Epithelial cell of proximal tubule (primary cell): ENCODE results near the gene MLPH. TPM values are rescaled to one million over a fixed set of nuclear protein-coding genes. Genes with fewer than 3 reads are reported as not detected.

Experiments used
- DNase-seq: peaks from one replicate; pipeline ENCODE4 v3.0.0-alpha.2; 2011; ENCODE audit warnings: low read depth
- H3K4me3 ChIP-seq: 2 replicates; pipeline ENCODE4 v1.5.1; 2011; ENCODE audit warnings: low read depth, mild to moderate bottlenecking, low read length
- total RNA-seq: library from RNA; depleted of rRNA; stranded (reverse); fragments of >200 nt; gene quantifications from 2 replicates; pipeline ENCODE4 v1.2.3, GENCODE V29; 2015
- TF ChIP-seq, protein P1 (sequence below): conservative IDR thresholded peaks from 2 replicates; pipeline ENCODE4 v1.5.1; 2012; ENCODE audit warnings: low read depth, mild to moderate bottlenecking, low read length

MLPH gene
- total RNA-seq, 1 donor from 2014 or later: 36.0 TPM

DNA sequence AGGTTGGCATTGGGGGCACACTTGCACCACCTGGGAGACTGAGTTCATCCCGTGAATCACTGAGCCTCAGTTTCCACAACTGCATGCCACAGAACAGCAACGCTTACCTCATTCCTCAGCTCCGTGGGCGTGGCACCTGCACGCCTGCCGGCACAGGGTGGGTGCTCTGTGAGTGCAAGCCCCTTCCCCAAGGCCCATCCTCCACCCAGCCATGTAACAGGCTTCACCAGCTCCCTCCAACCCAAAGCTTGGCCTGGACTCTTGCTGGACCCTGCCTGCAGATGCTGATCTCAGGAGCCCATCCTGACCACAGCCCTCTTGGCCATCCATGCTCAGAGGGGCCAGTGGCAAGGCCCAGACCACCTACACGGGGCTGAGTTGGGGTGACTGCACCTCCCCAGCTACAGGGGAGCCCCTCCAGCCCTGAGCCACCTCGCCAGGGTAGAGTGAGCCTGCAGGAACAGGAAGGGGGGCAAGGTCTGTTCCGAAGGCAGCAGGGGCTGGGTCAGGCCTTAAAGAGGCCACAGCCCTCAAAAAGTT lies 81.1 kb downstream of the MLPH start:
- no peak overlapping the region for H3K4me3 ChIP-seq
- TF ChIP-seq, protein P1, sequence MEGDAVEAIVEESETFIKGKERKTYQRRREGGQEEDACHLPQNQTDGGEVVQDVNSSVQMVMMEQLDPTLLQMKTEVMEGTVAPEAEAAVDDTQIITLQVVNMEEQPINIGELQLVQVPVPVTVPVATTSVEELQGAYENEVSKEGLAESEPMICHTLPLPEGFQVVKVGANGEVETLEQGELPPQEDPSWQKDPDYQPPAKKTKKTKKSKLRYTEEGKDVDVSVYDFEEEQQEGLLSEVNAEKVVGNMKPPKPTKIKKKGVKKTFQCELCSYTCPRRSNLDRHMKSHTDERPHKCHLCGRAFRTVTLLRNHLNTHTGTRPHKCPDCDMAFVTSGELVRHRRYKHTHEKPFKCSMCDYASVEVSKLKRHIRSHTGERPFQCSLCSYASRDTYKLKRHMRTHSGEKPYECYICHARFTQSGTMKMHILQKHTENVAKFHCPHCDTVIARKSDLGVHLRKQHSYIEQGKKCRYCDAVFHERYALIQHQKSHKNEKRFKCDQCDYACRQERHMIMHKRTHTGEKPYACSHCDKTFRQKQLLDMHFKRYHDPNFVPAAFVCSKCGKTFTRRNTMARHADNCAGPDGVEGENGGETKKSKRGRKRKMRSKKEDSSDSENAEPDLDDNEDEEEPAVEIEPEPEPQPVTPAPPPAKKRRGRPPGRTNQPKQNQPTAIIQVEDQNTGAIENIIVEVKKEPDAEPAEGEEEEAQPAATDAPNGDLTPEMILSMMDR: no peak
- no peak for DNase-seq

DNA sequence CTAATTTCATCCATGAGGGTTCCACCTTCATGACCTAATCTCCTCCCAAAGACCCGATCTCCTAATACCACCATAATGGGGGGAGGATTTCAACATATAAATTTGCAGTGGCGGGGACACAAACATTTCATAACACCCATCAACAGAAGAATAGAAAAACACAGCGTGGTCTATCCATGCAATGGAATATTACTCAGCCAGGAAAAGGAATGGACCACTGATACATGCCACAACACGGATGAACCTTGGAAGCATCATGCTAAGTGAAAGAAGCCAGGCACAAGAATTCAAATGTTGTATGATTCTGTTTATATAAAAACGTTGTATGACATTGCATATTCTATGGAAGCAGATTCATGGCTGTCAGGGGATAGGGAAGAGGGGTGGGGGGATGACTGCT lies 82.0 kb downstream of the MLPH start:
- TF ChIP-seq, protein P1: no peak
- DNase-seq: no peak
- no peak overlapping the region for H3K4me3 ChIP-seq

DNA sequence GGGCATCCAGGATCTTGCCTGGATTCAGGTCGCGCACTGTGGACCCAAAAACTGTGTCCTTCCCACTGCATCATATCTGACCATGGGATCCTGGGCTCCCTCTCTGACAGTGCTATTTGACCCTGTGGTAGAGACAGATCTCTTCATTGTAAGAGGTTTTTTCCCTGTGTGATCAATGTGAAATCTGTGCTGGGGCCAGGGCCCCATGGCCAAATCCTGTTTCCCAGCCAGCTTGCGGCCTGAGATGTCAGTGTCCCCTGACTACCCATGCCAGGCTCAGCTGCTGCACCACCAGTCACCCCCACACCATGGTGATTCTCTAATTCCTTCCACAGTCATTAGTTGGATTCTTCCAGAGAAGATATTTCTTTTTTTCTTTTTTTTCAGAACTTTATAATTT lies 82.8 kb downstream of the MLPH start:
- DNase-seq: no peak
- TF ChIP-seq, protein P1: no peak
- H3K4me3 ChIP-seq: no peak overlapping the region

DNA sequence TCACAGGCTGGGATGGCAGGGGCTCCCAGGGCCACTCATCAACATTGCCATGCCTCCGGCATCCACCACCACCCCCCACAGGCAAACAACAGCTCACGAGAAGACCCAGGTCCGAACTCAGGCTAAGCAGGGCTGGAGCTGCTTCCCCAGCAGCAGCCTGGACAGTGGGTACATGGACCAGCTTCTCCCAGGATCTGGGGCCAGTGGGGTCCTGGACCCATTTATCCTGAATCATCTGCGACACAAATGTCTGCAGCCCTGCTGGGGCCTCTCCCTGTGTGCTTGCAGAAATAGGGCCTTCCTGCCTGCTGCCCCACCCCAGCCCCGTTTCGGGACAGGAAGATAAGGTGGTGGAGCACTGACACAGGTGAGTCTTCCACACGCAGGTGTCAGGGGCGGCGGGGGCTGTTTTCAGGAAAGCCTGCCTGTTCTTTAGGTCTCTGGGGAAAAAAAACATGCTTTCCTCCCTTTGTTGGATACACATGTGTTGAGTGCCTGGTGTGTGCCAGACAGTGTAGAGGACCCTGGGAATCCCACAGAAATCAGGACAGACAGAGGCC lies 83.8 kb downstream of the MLPH start:
- no peak overlapping the region for H3K4me3 ChIP-seq
- TF ChIP-seq, protein P1: no peak
- no peak for DNase-seq

DNA sequence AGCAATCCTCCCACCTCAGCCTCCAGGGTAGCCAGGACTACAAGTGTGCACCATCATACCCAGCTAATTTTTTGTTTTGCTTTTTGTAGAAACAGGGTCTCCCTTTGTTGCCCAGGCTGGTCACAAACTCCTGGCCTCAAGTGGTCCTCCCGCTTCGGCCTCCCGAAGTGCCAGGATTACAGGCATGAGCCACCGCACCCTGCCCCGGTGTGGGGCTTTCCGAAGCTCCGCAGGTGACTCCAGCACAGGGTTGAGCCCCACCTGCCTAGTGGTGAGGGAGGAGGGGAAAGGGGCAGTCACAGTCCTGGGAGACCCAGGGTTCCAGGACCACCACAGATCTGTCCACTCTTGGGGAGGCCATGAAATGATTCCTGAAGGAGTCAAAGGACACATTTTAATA lies 84.5 kb downstream of the MLPH start:
- DNase-seq: no peak
- no peak overlapping the region for H3K4me3 ChIP-seq
- TF ChIP-seq, protein P1: no peak

DNA sequence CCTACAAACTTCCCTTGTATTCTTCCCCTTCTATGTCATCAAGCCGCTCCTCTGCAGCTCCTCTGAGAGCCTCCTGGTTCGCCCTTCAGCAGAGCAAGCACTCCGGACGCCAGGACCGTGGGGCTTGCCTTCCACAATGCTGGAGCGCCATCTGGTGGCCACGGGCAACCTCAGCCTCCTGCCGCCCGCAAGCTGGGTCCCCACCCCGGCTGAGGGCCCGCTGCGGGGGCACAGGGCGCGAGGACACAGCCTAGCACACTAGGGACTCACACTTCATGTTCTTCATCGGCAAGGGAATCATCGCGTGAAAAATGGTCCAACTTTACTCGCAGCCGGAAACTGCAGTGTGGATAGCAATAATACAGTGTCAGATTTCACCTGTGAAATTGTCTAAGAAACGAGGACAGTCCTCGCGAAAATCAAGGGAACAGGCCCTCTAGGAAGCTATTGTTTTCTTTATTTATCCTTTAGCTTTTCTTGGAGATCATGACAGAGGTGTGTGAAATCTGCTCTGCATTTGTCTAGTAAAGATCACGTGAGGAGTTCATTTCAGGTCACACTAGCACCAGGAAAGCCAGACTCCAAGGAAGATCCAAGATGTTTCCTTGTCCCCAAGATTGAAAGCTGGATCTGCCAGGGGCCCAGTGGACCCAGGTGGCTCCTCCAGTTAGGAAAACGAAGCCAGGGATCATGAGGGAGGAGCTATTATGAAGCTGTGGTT lies 85.1 kb downstream of the MLPH start:
- DNase-seq: peak; percentile 25
- H3K4me3 ChIP-seq: peak overlapping the region; percentile 25
- TF ChIP-seq, protein P1: peak; percentile 97

DNA sequence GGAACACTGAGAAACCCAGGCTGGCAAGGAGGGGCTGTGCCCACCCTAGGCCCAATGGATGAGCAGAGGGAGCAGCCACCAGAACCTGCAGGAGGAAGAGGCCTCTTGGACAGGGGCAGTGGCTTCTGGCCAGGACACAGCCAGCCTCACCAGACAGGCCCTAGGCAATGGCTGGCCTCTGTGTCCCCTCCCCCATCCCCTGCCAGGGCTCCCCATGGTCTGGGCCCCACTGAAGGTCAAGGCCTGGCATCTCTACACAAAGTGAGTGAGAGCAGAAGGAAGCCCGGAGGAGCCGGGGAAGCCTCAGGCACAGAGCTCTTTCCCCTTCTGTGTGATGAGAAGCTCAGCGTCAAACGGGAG lies 85.7 kb downstream of the MLPH start:
- TF ChIP-seq, protein P1: no peak
- H3K4me3 ChIP-seq: no peak overlapping the region
- DNase-seq: no peak
